GM12878 (cell line): ENCODE data around the gene MVB12B. TPM values are rescaled to one million over a fixed set of nuclear protein-coding genes. Genes with fewer than 3 reads are reported as not detected.

Experiments
- ATAC-seq: fragments of 200-7000 bp; cut with Tn5 transposase; 3 replicates; pipeline ENCODE4 v1.9.1; 2020; ENCODE audit warnings: mild to moderate bottlenecking, moderate library complexity
- BruUV-seq: library from RNA; stranded (reverse); fragments of 400-500 nt; replicated peaks from 2 replicates; lab custom pipeline; 2021; lab: Mats Ljungman, UMichigan
- CTCF ChIA-PET: fragments of 300-600 bp; sonication (Branson Sonifier 250); formaldehyde crosslinking; extraction: SDS; loops from one replicate; lab custom pipeline; 2021; ENCODE audit warnings: inconsistent platforms; lab: Yijun Ruan, JAX
- POLR2A ChIA-PET: fragments of 350-600 bp; formaldehyde crosslinking; extraction: SDS; loops from one replicate; lab custom pipeline; 2021; ENCODE audit warnings: inconsistent platforms; lab: Charles Lee
- RAD21 ChIA-PET: fragments of 300-600 bp; sonication (Branson Sonifier 250); formaldehyde crosslinking; loops from one replicate; lab custom pipeline; 2023; ENCODE audit warnings: antibody characterized with exemption; ENCODE audit not compliant: unreplicated experiment; lab: Charles Lee
- SMC1A ChIA-PET: fragments of 300-600 bp; sonication (Branson Sonifier 250); formaldehyde crosslinking; loops from one replicate; lab custom pipeline; 2023; ENCODE audit not compliant: unreplicated experiment, uncharacterized antibody; lab: Charles Lee
- DNase-seq: peaks from one replicate; pipeline ENCODE4 v3.0.0-alpha.2; 2011; ENCODE audit warnings: low read depth, low spot score
- FAIRE-seq: peaks from 3 replicates; lab custom pipeline; 2011; peaks lifted over from hg19 to GRCh38; lab: Jason Lieb, UNC
- H2AFZ ChIP-seq: 2 replicates; pipeline ENCODE4 v1.6.0; 2011; ENCODE audit warnings: low read depth, low read length, control low read depth; ENCODE audit not compliant: control insufficient read depth
- H3K27ac ChIP-seq: 2 replicates; pipeline ENCODE4 v1.5.1; 2011; ENCODE audit warnings: control low read depth; ENCODE audit not compliant: control insufficient read depth, insufficient read depth
- H3K27me3 ChIP-seq, 2 experiments: replicated peaks in 1 of 2; 2 replicates each; pipeline versions ENCODE4 v1.6.0 to v1.6.1; 2011; ENCODE audit warnings: low read length in 1 of 2; ENCODE audit not compliant: control insufficient read depth in 2 of 2, insufficient read depth in 2 of 2
- H3K36me3 ChIP-seq, 2 experiments: 2 replicates each; pipeline ENCODE4 v1.5.1; 2011; ENCODE audit warnings: low read length in 1 of 2; ENCODE audit not compliant: control insufficient read depth in 2 of 2, insufficient read depth in 2 of 2
- H3K4me1 ChIP-seq: 2 replicates; pipeline ENCODE4 v1.6.1; 2011; ENCODE audit warnings: mild to moderate bottlenecking, low read length, moderate library complexity, mixed read lengths; ENCODE audit not compliant: control insufficient read depth, insufficient read depth
- H3K4me2 ChIP-seq: 2 replicates; pipeline ENCODE4 v1.6.0; 2011; ENCODE audit warnings: control low read depth; ENCODE audit not compliant: control insufficient read depth, insufficient read depth
- H3K4me3 ChIP-seq: fragments of 200-600 bp; sonication (generic); 2 replicates; pipeline ENCODE4 v1.5.1; 2016
- H3K79me2 ChIP-seq: 2 replicates; pipeline ENCODE4 v1.6.0; 2011; ENCODE audit warnings: low read length; ENCODE audit not compliant: control insufficient read depth, insufficient read depth
- H3K9ac ChIP-seq: 2 replicates; pipeline ENCODE4 v1.8.0; 2011; ENCODE audit warnings: low read length, control low read depth, mixed read lengths; ENCODE audit not compliant: control insufficient read depth, insufficient read depth
- H3K9me3 ChIP-seq: replicated peaks from 3 replicates; pipeline ENCODE4 v1.5.1; 2011; ENCODE audit warnings: mild to moderate bottlenecking, low read length; ENCODE audit not compliant: control insufficient read depth, insufficient read depth
- H4K20me1 ChIP-seq: 2 replicates; pipeline ENCODE4 v1.6.0; 2011; ENCODE audit not compliant: control insufficient read depth, insufficient read depth
- BMI1 ChIP-seq: fragments of 450-650 bp; IDR thresholded peaks from 2 replicates; pipeline ENCODE4 v1.6.1; 2016; ENCODE audit warnings: mild to moderate bottlenecking, moderate library complexity, borderline replicate concordance
- CREM ChIP-seq: IDR thresholded peaks from 2 replicates; pipeline ENCODE4 v1.6.1; 2014; ENCODE audit warnings: antibody characterized with exemption, low read depth
- NFXL1 ChIP-seq: fragments of 450-650 bp; IDR thresholded peaks from 2 replicates; pipeline ENCODE4 v1.6.1; 2017; ENCODE audit warnings: antibody characterized with exemption, mild to moderate bottlenecking, borderline replicate concordance
- SREBF2 ChIP-seq: IDR thresholded peaks from 2 replicates; pipeline ENCODE4 v1.6.1; 2012; ENCODE audit warnings: mild to moderate bottlenecking, low read length
- STAT1 ChIP-seq: fragments of 450-650 bp; conservative IDR thresholded peaks from 2 replicates; pipeline ENCODE4 v1.6.1; 2014; ENCODE audit warnings: antibody characterized with exemption, mild to moderate bottlenecking
- ZNF274 ChIP-seq: IDR thresholded peaks from one replicate; pipeline ENCODE4 v1.8.0; 2011; ENCODE audit not compliant: insufficient read length, insufficient read depth
- WGBS: methylation state at CpG from one replicate; pipeline ENCODE4 v1.1.6; 2016; ENCODE audit warnings: low lambda C conversion rate; ENCODE audit not compliant: insufficient replicate concordance, insufficient coverage; ENCODE audit errors: missing lambda C conversion rate; 5-methylcytosine and 5-hydroxymethylcytosine counted together
- in situ Hi-C: fragments of 300-500 bp; cut with MboI; formaldehyde crosslinking; loops from 9 replicates; pipeline ENCODE4 v1.14.3; 2018; ENCODE audit warnings: mixed read lengths
- intact Hi-C: fragments of 100-400 bp; cut with micrococcal nuclease; formaldehyde crosslinking; loops from one replicate; pipeline ENCODE4 v1.14.2; 2022; ENCODE audit not compliant: unreplicated experiment
- polyA plus RNA-seq, 11 experiments: library from polyadenylated mRNA; depleted of rRNA in 4 of 11; unstranded in 6 of 11; stranded (reverse) in 5 of 11; fragments of >200 nt; fragmentation: Nextera tagmentation in 4 of 11; fragmentation: Illumina TruSeq in 1 of 11; extraction: Ambion mirVana in 4 of 11; extraction: Trizol in 1 of 11; gene quantifications; 1 replicate in 1 of 11; 2 replicates in 10 of 11; pipeline versions ENCODE4 v1.2.1 to v1.2.3, GENCODE V29; 2011 to 2016; ENCODE audit warnings: inconsistent platforms in 2 of 11, missing spikeins in 2 of 11, low read depth in 1 of 11
- total RNA-seq, 4 experiments: library from RNA; depleted of rRNA in 3 of 4; stranded (reverse); fragments of >200 nt in 3 of 4; fragmentation: Illumina TruSeq in 1 of 4; extraction: Trizol in 1 of 4; gene quantifications; 2 replicates each; pipeline versions ENCODE4 v1.2.1 to v1.2.3, GENCODE V29; 2013 to 2021

MVB12B gene
- total and polyA plus RNA-seq, 10 of the 15 experiments (the other 5 are each of a cell fraction or from before 2014, with no cell fraction given), result 0.08 TPM; not detected in 9

DNA sequence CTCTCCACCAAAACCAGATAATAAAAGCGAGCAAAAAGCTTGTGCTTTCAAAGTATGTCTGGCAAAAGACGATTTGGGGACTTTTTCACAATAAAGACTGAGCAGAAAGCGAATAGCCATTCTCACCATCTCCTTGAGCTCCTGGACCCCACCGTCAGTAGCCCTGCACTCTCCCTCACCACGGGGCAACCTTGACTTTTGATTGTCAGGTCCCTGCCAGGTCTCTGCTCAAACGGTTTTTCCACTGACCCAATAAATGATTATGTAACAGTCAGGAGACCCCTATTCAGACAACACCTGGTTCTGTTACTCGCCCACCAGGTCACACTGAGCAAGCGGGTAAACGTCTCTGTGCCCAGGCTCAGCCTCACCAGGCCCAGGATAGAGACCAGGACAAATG, 131.3 kb downstream of the MVB12B start:
- H4K20me1 ChIP-seq, result no peaks in the 10 kb centered on the region
- DNase-seq (no peak), FAIRE-seq (no peak), ATAC-seq (no peak)
- intact Hi-C loops, result no loop called here
- BruUV-seq, result no TSS peak
- ChIA-PET POLR2A (no interaction called here), CTCF (no interaction called here), SMC1A (no interaction called here), RAD21 (no interaction called here)
- no peak overlapping the region for H3K4me2 ChIP-seq
- in situ Hi-C loops, result no loop called here
- no peak overlapping the region for H3K9ac ChIP-seq
- H2AFZ ChIP-seq, result no peak overlapping the region
- TF ChIP-seq ZNF274, result no peak
- H3K4me3 ChIP-seq, result no peak overlapping the region
- H3K4me1 ChIP-seq, result no peaks in the 10 kb centered on the region
- no peaks in the 10 kb centered on the region for H3K9me3 ChIP-seq
- H3K27ac ChIP-seq, result no peak overlapping the region
- 38% methylated on average over 9 of the region's 9 CpGs for WGBS
- H3K27me3 ChIP-seq, result no peaks in the 10 kb centered on the region; a peak in 1 of 4 replicates
- H3K36me3 ChIP-seq, result no peaks in the 10 kb centered on the region
- no peaks in the 10 kb centered on the region for H3K79me2 ChIP-seq

GRCh38 chr9:126459126-126459525, 132.5 kb downstream of the MVB12B start:
- Histone ChIP-seq H2AFZ (no peak overlapping the region), H3K9ac (no peak overlapping the region), H3K27me3 (peaks cover 0 to 1% of the 10 kb centered on the region in 2 experiments; a peak in 2 of 4 replicates), H3K36me3 (no peaks in the 10 kb centered on the region), H3K4me3 (no peak overlapping the region), H4K20me1 (no peaks in the 10 kb centered on the region), H3K79me2 (no peaks in the 10 kb centered on the region), H3K27ac (no peak overlapping the region), H3K9me3 (no peaks in the 10 kb centered on the region), H3K4me1 (no peaks in the 10 kb centered on the region), H3K4me2 (no peak overlapping the region)
- TF ChIP-seq SREBF2 (no peak), CREM (no peak), BMI1 (no peak), NFXL1 (no peak), STAT1 (no peak)
- RAD21 ChIA-PET, result no interaction called here
- 63% methylated on average over 7 of the region's 7 CpGs for WGBS
- DNase-seq, result no peak
- POLR2A ChIA-PET, result no interaction called here
- ATAC-seq, result no peak
- CTCF ChIA-PET, result no interaction called here
- in situ Hi-C loops, result no loop called here
- BruUV-seq, result no TSS peak
- intact Hi-C loops, result no loop called here
- SMC1A ChIA-PET, result no interaction called here
- FAIRE-seq, result no peak
